Smooth muscle cell (in vitro differentiated cells): ENCODE data around the gene BRWD1. TPM values are rescaled to one million over a fixed set of nuclear protein-coding genes. Genes with fewer than 3 reads are reported as not detected.

ENCODE experiments used
- DNase-seq: peaks from one replicate; lab custom pipeline; 2025; ENCODE audit not compliant: unreplicated experiment; lab: John Stamatoyannopoulos, UW
- H2AFZ ChIP-seq: fragments of 200-600 bp; sonication (generic); 2 replicates; pipeline ENCODE4 v1.6.0; 2016; ENCODE audit warnings: antibody characterized with exemption, low read depth, mild to moderate bottlenecking
- H3F3A ChIP-seq: fragments of 200-600 bp; sonication (generic); 2 replicates; pipeline ENCODE4 v1.6.0; 2017; ENCODE audit warnings: antibody characterized with exemption, low read depth
- H3K27ac ChIP-seq: fragments of 200-600 bp; sonication (generic); 2 replicates; pipeline ENCODE4 v1.5.1; 2016; ENCODE audit warnings: low read depth, mild to moderate bottlenecking
- H3K27me3 ChIP-seq: fragments of 200-600 bp; sonication (generic); 2 replicates; pipeline ENCODE4 v1.6.1; 2016; ENCODE audit warnings: low read depth, mild to moderate bottlenecking
- H3K36me3 ChIP-seq: fragments of 200-600 bp; sonication (generic); 2 replicates; pipeline ENCODE4 v1.5.1; 2016; ENCODE audit warnings: low read depth
- H3K4me1 ChIP-seq: fragments of 200-600 bp; sonication (generic); 2 replicates; pipeline ENCODE4 v1.5.1; 2016; ENCODE audit warnings: low read depth
- H3K4me2 ChIP-seq: fragments of 200-600 bp; sonication (generic); 2 replicates; pipeline ENCODE4 v1.6.0; 2016; ENCODE audit warnings: mild to moderate bottlenecking
- H3K4me3 ChIP-seq: fragments of 200-600 bp; sonication (generic); 2 replicates; pipeline ENCODE4 v1.5.1; 2016; ENCODE audit warnings: mild to moderate bottlenecking
- H3K79me2 ChIP-seq: fragments of 200-600 bp; sonication (generic); 2 replicates; pipeline ENCODE4 v1.6.0; 2016; ENCODE audit warnings: low read depth, mild to moderate bottlenecking
- H3K9ac ChIP-seq: fragments of 200-600 bp; sonication (generic); 2 replicates; pipeline ENCODE4 v1.6.0; 2016; ENCODE audit warnings: low read depth
- H3K9me3 ChIP-seq: fragments of 200-600 bp; sonication (generic); replicated peaks from 2 replicates; pipeline ENCODE4 v1.5.1; 2016; ENCODE audit warnings: low read depth
- H4K20me1 ChIP-seq: fragments of 200-600 bp; sonication (generic); 2 replicates; pipeline ENCODE4 v1.6.0; 2016; ENCODE audit warnings: low read depth
- WGBS: methylation state at CpG from one replicate; pipeline ENCODE4 v1.1.7; 2016; ENCODE audit warnings: low lambda C conversion rate; 5-methylcytosine and 5-hydroxymethylcytosine counted together
- polyA plus RNA-seq: library from polyadenylated mRNA; unstranded; fragments of >200 nt; fragmentation: Nextera tagmentation; extraction: Ambion mirVana; gene quantifications from 2 replicates; pipeline ENCODE4 v1.2.1, GENCODE V29; 2016
- total RNA-seq: library from RNA; depleted of rRNA; stranded (reverse); fragments of >200 nt; gene quantifications from 2 replicates; pipeline ENCODE4 v1.2.3, GENCODE V29; 2014
- TF ChIP-seq, protein P1 (sequence below): fragments of 200-600 bp; sonication (generic); IDR thresholded peaks from 2 replicates; pipeline ENCODE4 v1.5.1; 2017; ENCODE audit warnings: borderline replicate concordance, mild to moderate bottlenecking, antibody characterized with exemption; ENCODE audit not compliant: insufficient read depth, poor library complexity, severe bottlenecking

Gene BRWD1
- total and polyA plus RNA-seq, 2 experiments from 2014 or later = 19.0 to 51.0 TPM

DNA sequence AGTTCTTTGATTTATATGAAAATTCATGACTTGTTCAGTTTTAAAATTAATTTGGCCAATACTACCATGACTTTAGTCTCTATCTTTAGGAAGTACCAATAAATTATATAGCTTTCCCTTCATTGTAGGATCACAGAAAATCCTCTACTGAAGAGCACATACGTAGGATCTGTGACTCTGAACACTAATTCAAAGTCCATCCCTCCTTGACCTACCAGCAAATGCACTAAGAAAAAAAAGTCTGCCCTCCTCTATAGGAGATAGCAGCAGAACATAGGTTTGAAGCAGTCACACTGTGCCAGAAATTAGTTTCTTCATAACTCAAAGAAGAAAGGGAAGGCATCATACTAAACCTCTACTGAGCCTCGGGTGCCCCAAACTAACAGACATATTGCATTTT, 16.5 kb downstream of the BRWD1 start:
- TF ChIP-seq, protein P1, sequence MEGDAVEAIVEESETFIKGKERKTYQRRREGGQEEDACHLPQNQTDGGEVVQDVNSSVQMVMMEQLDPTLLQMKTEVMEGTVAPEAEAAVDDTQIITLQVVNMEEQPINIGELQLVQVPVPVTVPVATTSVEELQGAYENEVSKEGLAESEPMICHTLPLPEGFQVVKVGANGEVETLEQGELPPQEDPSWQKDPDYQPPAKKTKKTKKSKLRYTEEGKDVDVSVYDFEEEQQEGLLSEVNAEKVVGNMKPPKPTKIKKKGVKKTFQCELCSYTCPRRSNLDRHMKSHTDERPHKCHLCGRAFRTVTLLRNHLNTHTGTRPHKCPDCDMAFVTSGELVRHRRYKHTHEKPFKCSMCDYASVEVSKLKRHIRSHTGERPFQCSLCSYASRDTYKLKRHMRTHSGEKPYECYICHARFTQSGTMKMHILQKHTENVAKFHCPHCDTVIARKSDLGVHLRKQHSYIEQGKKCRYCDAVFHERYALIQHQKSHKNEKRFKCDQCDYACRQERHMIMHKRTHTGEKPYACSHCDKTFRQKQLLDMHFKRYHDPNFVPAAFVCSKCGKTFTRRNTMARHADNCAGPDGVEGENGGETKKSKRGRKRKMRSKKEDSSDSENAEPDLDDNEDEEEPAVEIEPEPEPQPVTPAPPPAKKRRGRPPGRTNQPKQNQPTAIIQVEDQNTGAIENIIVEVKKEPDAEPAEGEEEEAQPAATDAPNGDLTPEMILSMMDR = no peak
- Histone ChIP-seq H3K27ac (no peak overlapping the region), H3K4me3 (no peak overlapping the region), H3K36me3 (peaks cover 34% of the 10 kb centered on the region), H3F3A (no peaks in the 10 kb centered on the region), H4K20me1 (peaks cover 50% of the 10 kb centered on the region), H3K9me3 (peaks cover 5% of the 10 kb centered on the region), H3K79me2 (peaks cover 70% of the 10 kb centered on the region), H3K4me1 (no peaks in the 10 kb centered on the region), H3K27me3 (no peaks in the 10 kb centered on the region), H3K9ac (no peak overlapping the region), H2AFZ (no peak overlapping the region), H3K4me2 (no peak overlapping the region)
- DNase-seq = no peak
- WGBS = 98% methylated on average over 2 of the region's 2 CpGs

GRCh38 chr21:39288987-39289386, 24.4 kb downstream of the BRWD1 start:
- no peak overlapping the region for H3K4me3 ChIP-seq
- 100% methylated on average over 1 of the region's 1 CpG for WGBS
- no peaks in the 10 kb centered on the region for H3F3A ChIP-seq
- H3K27me3 ChIP-seq = no peaks in the 10 kb centered on the region
- H3K27ac ChIP-seq = no peak overlapping the region
- peaks cover 44% of the 10 kb centered on the region for H3K36me3 ChIP-seq
- H3K4me1 ChIP-seq = no peaks in the 10 kb centered on the region
- peaks cover 19% of the 10 kb centered on the region for H3K79me2 ChIP-seq
- no peak for DNase-seq
- no peak overlapping the region for H2AFZ ChIP-seq
- no peak overlapping the region for H3K9ac ChIP-seq
- H3K4me2 ChIP-seq = no peak overlapping the region
- peaks cover 4% of the 10 kb centered on the region for H4K20me1 ChIP-seq
- H3K9me3 ChIP-seq = peaks cover 5% of the 10 kb centered on the region
- TF ChIP-seq, protein P1 = no peak

DNA sequence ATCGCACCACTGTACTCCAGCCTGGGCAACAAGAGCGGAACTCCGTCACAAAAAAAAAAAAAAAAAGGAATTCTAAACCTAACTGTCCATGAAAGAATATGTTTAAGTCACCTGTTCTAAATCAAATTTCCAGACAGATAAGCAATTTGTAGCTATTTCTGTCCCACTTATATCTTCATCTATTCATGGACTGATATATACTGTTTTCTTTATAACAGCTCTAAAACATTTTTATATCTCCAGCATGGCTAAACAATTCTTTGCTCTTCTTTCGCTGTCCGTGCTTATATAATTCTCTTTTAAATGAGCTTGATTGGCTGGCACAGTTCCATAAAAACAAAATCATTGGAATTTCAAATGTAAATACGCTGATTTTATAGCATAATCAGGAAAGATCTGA, 30.5 kb downstream of the BRWD1 start:
- TF ChIP-seq, protein P1 = no peak
- Histone ChIP-seq H3K9ac (no peak overlapping the region), H3K79me2 (peaks cover 4% of the 10 kb centered on the region), H3K27ac (no peak overlapping the region), H3K36me3 (peaks cover 14% of the 10 kb centered on the region), H3K4me1 (no peaks in the 10 kb centered on the region), H3K27me3 (no peaks in the 10 kb centered on the region), H4K20me1 (peaks cover 3% of the 10 kb centered on the region), H3F3A (no peaks in the 10 kb centered on the region), H3K4me3 (no peak overlapping the region), H3K4me2 (no peak overlapping the region), H3K9me3 (no peaks in the 10 kb centered on the region), H2AFZ (no peak overlapping the region)
- DNase-seq = no peak
- WGBS = 98% methylated on average over 6 of the region's 6 CpGs

GRCh38 chr21:39281853-39282252, 31.6 kb downstream of the BRWD1 start:
- Histone ChIP-seq H3K9me3 (no peaks in the 10 kb centered on the region), H3K4me3 (no peak overlapping the region), H4K20me1 (peaks cover 3% of the 10 kb centered on the region), H3K27ac (no peak overlapping the region), H3K4me2 (no peak overlapping the region), H3K4me1 (no peaks in the 10 kb centered on the region), H3F3A (no peaks in the 10 kb centered on the region), H2AFZ (no peak overlapping the region), H3K79me2 (peaks cover 4% of the 10 kb centered on the region), H3K36me3 (peaks cover 5% of the 10 kb centered on the region), H3K9ac (no peak overlapping the region), H3K27me3 (no peaks in the 10 kb centered on the region)
- DNase-seq = no peak
- WGBS = 98% methylated on average over 6 of the region's 6 CpGs
- TF ChIP-seq, protein P1 = no peak
